Mucosa of rectum (tissue), 2 donors: Measurements from ENCODE around the gene KRTAP4-5.
"Not testable (repeated sequence)": the region's sequence is repeated elsewhere in the genome, so short reads cannot be mapped to it uniquely, and the experiment has no call there.

Experiments
- H3K27ac ChIP-seq, 2 donors: one replicate each; pipeline ENCODE4 v1.7.0; 2013; ENCODE audit warnings: inconsistent platforms in 2 of 2, low read depth in 2 of 2, low read length in 2 of 2
- H3K27me3 ChIP-seq, 2 donors: one replicate each; pipeline ENCODE4 v1.7.0; 2013; ENCODE audit warnings: low read length in 2 of 2; ENCODE audit not compliant: control insufficient read depth in 2 of 2, insufficient read depth in 2 of 2
- H3K36me3 ChIP-seq, 2 donors: one replicate each; pipeline ENCODE4 v1.7.0; 2013; ENCODE audit warnings: low read length in 2 of 2; ENCODE audit not compliant: control insufficient read depth in 2 of 2, insufficient read depth in 2 of 2
- H3K4me1 ChIP-seq, 2 donors: one replicate each; pipeline ENCODE4 v1.7.0; 2013; ENCODE audit warnings: low read length in 2 of 2, mild to moderate bottlenecking in 1 of 2; ENCODE audit not compliant: control insufficient read depth in 2 of 2, insufficient read depth in 2 of 2
- H3K4me3 ChIP-seq, 2 donors: one replicate each; pipeline ENCODE4 v1.7.0; 2013; ENCODE audit warnings: low read length in 2 of 2
- H3K9ac ChIP-seq, 2 donors: one replicate each; pipeline ENCODE4 v1.7.0; 2013; ENCODE audit warnings: low read length in 2 of 2, low read depth in 1 of 2, mild to moderate bottlenecking in 1 of 2
- H3K9me3 ChIP-seq, 2 donors: one replicate each; pipeline ENCODE4 v1.7.0; 2013; ENCODE audit warnings: low read length in 2 of 2; ENCODE audit not compliant: control insufficient read depth in 2 of 2
- donor health status: healthy.
- donor health status: Normal muscosa, but diverticular disease.

KRTAP4-5 gene

GRCh38 chr17:41111151-41111885, 38.3 kb downstream of the KRTAP4-5 start:
- Histone ChIP-seq H3K9ac (no peak overlapping the region), H3K9me3 (no peaks in the 10 kb centered on the region), H3K4me1 (no peaks in the 10 kb centered on the region), H3K36me3 (no peaks in the 10 kb centered on the region), H3K27me3 (no peaks in the 10 kb centered on the region), H3K27ac (no peak overlapping the region), H3K4me3 (no peak overlapping the region)

- H3K9ac ChIP-seq, H3K27me3 ChIP-seq, H3K9me3 ChIP-seq, H3K4me3 ChIP-seq, H3K27ac ChIP-seq, H3K36me3 ChIP-seq, H3K4me1 ChIP-seq: not testable (repeated sequence)
Observed at GRCh38 chr17:41108728-41109386, 40.8 kb downstream of the KRTAP4-5 start.

GRCh38 chr17:41107941-41108450, 41.6 kb downstream of the KRTAP4-5 start:
- no peak overlapping the region for H3K4me3 ChIP-seq
- no peaks in the 10 kb centered on the region for H3K27me3 ChIP-seq
- no peaks in the 10 kb centered on the region for H3K9me3 ChIP-seq
- H3K36me3 ChIP-seq: no peaks in the 10 kb centered on the region
- H3K4me1 ChIP-seq: no peaks in the 10 kb centered on the region
- no peak overlapping the region for H3K9ac ChIP-seq
- no peak overlapping the region for H3K27ac ChIP-seq

- not testable (repeated sequence) for H3K27me3 ChIP-seq, H3K9ac ChIP-seq, H3K4me3 ChIP-seq, H3K27ac ChIP-seq, H3K36me3 ChIP-seq, H3K9me3 ChIP-seq, H3K4me1 ChIP-seq
Observed at GRCh38 chr17:41105347-41105746, 44.3 kb downstream of the KRTAP4-5 start, which contains the start of gene KRTAP4-9. Gene KRTAP4-9, plus strand, starts transcription at chr17:41105389. Its CDS starts 0 bp downstream, at chr17:41105389.

- not testable (repeated sequence) for H3K27me3 ChIP-seq
Observed at GRCh38 chr17:41104386-41105038, 45.1 kb downstream of the KRTAP4-5 start.

GRCh38 chr17:41103896-41104295, 45.7 kb downstream of the KRTAP4-5 start:
- H3K4me1 ChIP-seq: no peaks in the 10 kb centered on the region
- H3K4me3 ChIP-seq: no peak overlapping the region
- H3K9ac ChIP-seq: no peak overlapping the region
- H3K27me3 ChIP-seq: no peaks in the 10 kb centered on the region
- H3K27ac ChIP-seq: no peak overlapping the region
- H3K9me3 ChIP-seq: no peaks in the 10 kb centered on the region
- no peaks in the 10 kb centered on the region for H3K36me3 ChIP-seq

More at GRCh38 chr17:41104386-41105038, 45.1 kb downstream of the KRTAP4-5 start:
- H3K4me1 ChIP-seq, H3K4me3 ChIP-seq, H3K9me3 ChIP-seq, H3K27ac ChIP-seq, H3K36me3 ChIP-seq, H3K9ac ChIP-seq: not testable (repeated sequence)

GRCh38 chr17:41101586-41102259, 47.9 kb downstream of the KRTAP4-5 start, which contains the start of gene KRTAP4-16:
Gene KRTAP4-16, minus strand, starts transcription at chr17:41102209. Its CDS starts 0 bp downstream, at chr17:41102209.
- Histone ChIP-seq H3K9me3 (no peaks in the 10 kb centered on the region), H3K4me1 (no peaks in the 10 kb centered on the region), H3K4me3 (no peak within 1 kb of the TSS), H3K27me3 (peaks cover 0 to 2% of the 10 kb centered on the region in 2 donors), H3K36me3 (no peaks in the 10 kb centered on the region), H3K27ac (no peak within 1 kb of the TSS), H3K9ac (no peak within 1 kb of the TSS)

- not testable (repeated sequence) for H3K36me3 ChIP-seq, H3K27me3 ChIP-seq
Observed at GRCh38 chr17:41099682-41100480, 49.7 kb downstream of the KRTAP4-5 start.

More at GRCh38 chr17:41099682-41100480, 49.7 kb downstream of the KRTAP4-5 start:
- not testable (repeated sequence) for H3K9ac ChIP-seq, H3K4me3 ChIP-seq, H3K9me3 ChIP-seq, H3K27ac ChIP-seq, H3K4me1 ChIP-seq
